ENCODE measurements around the gene HCCS.

Gene HCCS

GRCh38 chrX:11111037-11111851 lies at the start of gene HCCS:
Gene HCCS, plus strand, starts transcription at chrX:11111332. Its CDS starts 729 bp downstream, at chrX:11112061.
- DNase-seq (ENCODE audit: low read depth): peak; percentile 73

GRCh38 chrX:11064276-11064675 lies 46.9 kb upstream of the HCCS start:
- DNase-seq (ENCODE audit: low read depth): no peak

- DNase-seq (ENCODE audit: low read depth): no peak
Observed at GRCh38 chrX:11064851-11065600, 46.1 kb upstream of the HCCS start.

- DNase-seq (ENCODE audit: low read depth): no peak
Observed at GRCh38 chrX:11066812-11067211, 44.3 kb upstream of the HCCS start.

- no peak for DNase-seq (ENCODE audit: low read depth)
Observed at GRCh38 chrX:11073381-11073780, 37.8 kb upstream of the HCCS start.

GRCh38 chrX:11080741-11081305 lies 30.3 kb upstream of the HCCS start:
- DNase-seq (ENCODE audit: low read depth): no peak

GRCh38 chrX:11081511-11081910 lies 29.6 kb upstream of the HCCS start:
- no peak for DNase-seq (ENCODE audit: low read depth)

GRCh38 chrX:11085305-11085704 lies 25.8 kb upstream of the HCCS start:
- no peak for DNase-seq (ENCODE audit: low read depth)

GRCh38 chrX:11089802-11090201 lies 21.3 kb upstream of the HCCS start:
- no peak for DNase-seq (ENCODE audit: low read depth)

- no peak for DNase-seq (ENCODE audit: low read depth)
Observed at GRCh38 chrX:11097933-11098332, 13.2 kb upstream of the HCCS start.

GRCh38 chrX:11099465-11099864 lies 11.7 kb upstream of the HCCS start:
- DNase-seq (ENCODE audit: low read depth): no peak

GRCh38 chrX:11100281-11101035 lies 10.7 kb upstream of the HCCS start:
- DNase-seq (ENCODE audit: low read depth): no peak

- DNase-seq (ENCODE audit: low read depth): no peak
Observed at GRCh38 chrX:11103006-11103405, 8.1 kb upstream of the HCCS start.

- no peak for DNase-seq (ENCODE audit: low read depth)
Observed at GRCh38 chrX:11103751-11104150, 7.4 kb upstream of the HCCS start.

- no peak for DNase-seq (ENCODE audit: low read depth)
Observed at GRCh38 chrX:11105080-11105479, 6.1 kb upstream of the HCCS start.

GRCh38 chrX:11108253-11108941 lies 2.7 kb upstream of the HCCS start:
- DNase-seq (ENCODE audit: low read depth): no peak

GRCh38 chrX:11109968-11110367 lies 1.2 kb upstream of the HCCS start:
- no peak for DNase-seq (ENCODE audit: low read depth)

GRCh38 chrX:11111947-11112346 lies 815 bp downstream of the HCCS start:
- no peak for DNase-seq (ENCODE audit: low read depth)

GRCh38 chrX:11113731-11114130 lies 2.6 kb downstream of the HCCS start:
- no peak for DNase-seq (ENCODE audit: low read depth)

- no peak for DNase-seq (ENCODE audit: low read depth)
Observed at GRCh38 chrX:11117745-11118144, 6.6 kb downstream of the HCCS start.

GRCh38 chrX:11119313-11119943 lies 8.3 kb downstream of the HCCS start:
- DNase-seq (ENCODE audit: low read depth): no peak

Data from activated T-helper 9 cell treated with anti-CD3 and anti-CD28 coated beads, Interleukin-2, amount 50 U/mL, for 16 hours (primary cell).